Measurements from ENCODE around the gene LINS1.
"Not testable (repeated sequence)": the region's sequence is repeated elsewhere in the genome, so short reads cannot be mapped to it uniquely, and the experiment has no call there.

The LINS1 gene

DNA sequence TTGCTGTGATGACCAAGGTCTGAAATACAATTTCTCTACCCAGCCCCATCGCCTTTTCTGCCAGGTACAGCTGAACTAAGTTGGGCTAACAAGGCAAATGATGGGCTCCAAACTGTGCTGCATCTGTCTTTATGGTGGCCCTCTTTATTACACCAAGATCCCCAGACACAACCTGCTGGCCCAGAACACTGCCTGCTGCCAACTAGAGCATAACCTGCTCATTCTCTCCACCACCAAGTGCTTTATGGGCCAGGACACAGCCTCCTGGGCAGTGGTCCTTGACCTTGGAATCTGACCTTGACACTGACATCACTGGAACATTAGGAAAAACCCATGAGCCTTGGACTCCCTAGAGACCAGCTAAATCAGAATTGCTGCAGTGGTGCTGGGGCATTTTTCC lies 3.3 kb downstream of the LINS1 start:
- no peak for DNase-seq

DNA sequence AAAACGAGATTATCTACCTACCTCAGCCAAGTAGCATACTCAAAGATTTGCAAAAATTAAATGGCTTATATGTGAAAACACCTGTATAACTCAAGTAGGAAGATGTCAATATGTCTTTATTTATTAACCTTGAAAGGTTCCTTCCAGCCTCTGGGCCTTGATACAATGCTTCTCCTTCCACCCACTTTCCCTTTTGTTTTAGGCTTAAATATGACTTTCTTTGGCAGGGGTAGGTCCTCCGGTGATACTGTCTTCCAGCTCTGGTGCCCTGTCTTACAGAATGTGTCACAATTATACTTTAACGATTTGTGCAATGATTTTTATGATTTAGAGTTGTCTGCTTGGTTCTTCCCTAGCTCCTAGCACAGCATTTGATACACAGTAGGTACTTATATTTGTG lies 4.1 kb downstream of the LINS1 start:
- no peak for DNase-seq

DNA sequence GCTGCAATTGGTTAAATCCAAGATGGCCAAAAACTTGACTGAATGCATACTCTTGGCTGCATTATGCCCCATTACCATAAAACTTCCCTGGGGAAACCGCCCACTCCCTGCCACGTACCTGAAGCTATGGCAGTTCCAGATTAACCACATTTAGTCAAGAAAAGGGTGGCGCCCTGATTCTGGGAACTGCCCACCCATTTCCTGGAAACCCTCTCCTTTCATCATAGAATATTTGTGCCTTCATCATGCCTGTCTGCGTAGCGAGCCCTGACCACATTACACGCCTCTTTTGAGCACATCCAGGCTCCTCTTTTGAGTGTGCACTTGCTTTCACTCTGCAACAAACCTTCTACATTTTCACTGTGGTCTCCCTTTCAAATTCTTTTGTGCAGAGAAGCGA lies 5.2 kb downstream of the LINS1 start:
- DNase-seq: no peak

DNA sequence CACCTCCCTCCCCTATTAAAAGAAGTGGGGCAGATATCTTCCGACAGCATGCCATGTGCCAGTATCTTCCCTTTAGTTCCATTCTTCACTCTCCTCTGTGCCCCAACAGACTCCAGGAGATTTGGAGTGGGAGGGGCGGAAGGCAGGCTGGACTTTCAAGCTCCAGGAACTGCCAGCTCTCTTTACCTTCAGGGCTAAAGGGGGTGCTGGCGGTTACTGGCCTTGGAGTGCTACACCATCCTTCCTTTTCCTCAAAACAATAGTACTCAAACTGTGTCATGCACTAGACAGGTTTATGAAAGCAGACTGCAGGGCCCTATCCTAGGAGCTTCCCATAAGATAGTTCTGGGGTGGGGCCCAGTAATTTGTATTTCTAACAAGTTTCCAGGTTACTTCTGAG lies 6.0 kb downstream of the LINS1 start:
- no peak for DNase-seq

DNA sequence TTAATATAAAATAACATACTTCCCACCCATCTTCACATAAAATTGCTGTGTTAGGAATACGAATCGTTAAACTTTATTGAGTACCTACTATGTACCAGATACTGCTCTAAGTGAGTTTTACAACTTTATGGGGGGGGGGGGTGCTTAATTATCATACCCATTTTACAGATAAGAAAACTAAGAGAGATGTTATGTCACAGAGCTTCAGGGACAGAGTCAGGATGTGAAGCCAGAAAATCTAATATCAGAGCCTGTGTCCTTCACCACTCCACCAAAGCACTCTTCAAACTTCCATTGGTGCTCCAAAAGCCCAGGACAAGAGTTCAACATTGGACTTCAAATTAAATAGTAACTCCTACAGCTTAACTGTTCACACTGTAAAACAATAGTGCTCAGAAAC lies 8.6 kb downstream of the LINS1 start:
- no peak for DNase-seq

DNA sequence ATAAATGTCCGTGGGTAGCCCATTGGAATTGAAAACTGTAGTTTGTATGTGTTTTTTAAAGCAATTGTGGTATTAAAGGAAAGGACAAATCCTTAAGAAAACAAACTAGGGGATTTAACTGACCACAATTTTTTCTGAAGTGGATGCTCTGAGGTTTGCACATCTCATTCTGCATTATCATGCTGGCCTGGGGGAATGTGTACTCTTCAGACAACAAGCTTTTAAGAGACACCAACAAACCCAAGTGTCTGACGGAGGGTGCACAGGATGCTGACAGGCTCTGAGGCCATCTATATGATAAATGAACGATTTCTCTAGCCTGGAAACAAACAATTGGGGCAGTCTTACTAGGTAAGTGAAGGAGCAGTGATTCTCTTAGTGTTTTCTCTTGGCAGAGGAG lies 9.1 kb downstream of the LINS1 start:
- DNase-seq: no peak

DNA sequence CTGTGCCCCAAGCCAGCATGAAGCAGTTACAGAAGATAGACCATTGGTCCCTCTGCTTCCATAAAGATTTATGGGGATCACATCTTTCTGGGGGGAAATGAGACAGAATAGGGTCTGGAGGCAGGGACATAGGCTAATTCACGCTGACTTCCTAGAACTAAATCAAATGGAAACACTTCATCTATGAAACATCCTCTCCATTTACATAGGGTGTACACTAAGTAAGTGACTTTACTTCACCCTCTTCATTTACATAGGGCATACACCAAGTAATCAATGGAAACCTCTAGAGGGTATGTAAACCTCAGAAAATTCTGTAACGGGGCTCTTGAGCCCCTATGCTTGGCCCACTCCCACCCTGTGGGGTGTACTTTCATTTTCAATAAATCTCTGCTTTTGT lies 10.1 kb downstream of the LINS1 start:
- DNase-seq: no peak

DNA sequence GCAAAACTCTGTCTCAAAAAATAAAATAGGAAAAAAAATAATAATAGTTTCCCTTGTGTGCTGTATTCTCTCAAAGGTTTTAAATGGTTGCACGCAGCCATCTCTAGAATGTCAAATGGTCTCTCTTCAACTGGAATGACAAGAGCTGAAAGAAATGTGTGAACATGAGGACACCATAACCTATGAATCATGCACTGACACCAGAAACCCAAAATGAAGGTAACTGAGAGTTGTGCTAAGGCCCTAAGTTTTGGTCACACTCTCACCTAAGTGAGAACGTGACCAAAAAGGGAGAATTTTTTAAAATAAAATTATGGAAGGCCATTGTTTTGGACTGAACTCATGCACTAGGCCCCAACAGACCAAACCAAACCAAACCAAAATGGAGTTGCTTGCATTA lies 10.8 kb downstream of the LINS1 start:
- DNase-seq: not testable (repeated sequence)

DNA sequence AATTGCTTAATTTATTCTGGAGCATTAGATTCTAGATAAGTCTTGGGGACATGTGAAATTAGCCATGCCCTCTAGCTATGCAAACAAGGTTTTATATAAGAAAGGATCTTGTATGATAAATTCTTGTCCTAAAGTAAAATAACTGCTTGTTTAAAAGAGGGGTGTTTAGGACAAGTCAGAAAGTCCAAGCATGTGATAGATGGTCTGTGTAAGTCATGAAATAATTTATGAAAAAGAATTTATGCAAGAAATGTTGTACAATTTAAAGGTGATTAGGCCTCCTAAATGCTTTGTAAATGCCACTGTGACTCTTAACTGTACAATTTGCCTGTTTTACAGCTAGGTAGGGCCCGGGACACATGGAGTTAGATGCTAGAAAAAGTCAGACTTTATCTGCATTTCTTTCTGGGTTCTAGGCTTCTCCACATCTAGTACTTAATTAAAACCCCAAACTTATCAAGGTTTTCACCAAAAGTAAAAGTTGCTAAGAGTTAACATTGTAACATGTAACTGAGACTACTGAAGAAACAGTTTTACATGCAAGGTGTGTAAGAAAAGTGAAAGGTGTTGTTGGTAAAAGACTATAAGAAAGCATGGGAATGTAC lies 13.2 kb downstream of the LINS1 start:
- DNase-seq: no peak

DNA sequence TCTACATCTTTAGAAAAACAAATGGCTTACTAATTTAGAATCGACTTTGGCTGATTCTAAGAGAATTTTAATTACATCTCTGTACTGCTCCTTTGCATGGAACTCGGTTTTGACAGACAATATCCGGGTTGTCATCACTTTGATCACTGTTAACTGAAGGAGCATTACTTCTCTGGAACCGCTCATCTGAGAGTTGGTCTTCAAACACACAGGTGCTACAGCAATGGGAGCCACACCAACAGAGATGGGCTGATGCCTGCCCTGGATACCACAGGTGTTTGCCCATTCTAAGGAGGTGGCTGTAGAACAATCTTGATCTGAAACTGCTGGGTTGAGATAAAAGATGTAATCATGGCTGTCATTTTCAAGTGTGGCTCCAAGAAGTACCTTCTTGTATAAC lies 21.6 kb downstream of the LINS1 start:
- no peak for DNase-seq

DNA sequence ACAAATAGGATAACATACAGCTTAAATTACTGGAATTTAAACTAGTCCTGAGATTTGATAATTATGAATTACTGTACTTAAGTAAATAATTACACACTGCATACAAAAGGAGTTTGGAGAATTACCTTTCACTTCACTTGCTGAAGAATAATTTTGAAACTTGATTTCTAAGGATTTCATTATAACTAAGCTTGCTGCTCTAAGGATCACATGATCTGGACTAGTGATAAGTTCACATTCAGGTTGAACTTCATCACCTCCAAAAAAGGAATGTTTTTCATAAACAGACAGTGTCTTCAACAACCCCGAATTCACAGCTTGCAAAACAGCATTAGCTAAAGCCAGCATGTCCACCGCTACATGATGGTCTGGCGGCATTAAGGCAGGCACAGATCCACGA lies 28.5 kb downstream of the LINS1 start:
- no peak for DNase-seq

DNA sequence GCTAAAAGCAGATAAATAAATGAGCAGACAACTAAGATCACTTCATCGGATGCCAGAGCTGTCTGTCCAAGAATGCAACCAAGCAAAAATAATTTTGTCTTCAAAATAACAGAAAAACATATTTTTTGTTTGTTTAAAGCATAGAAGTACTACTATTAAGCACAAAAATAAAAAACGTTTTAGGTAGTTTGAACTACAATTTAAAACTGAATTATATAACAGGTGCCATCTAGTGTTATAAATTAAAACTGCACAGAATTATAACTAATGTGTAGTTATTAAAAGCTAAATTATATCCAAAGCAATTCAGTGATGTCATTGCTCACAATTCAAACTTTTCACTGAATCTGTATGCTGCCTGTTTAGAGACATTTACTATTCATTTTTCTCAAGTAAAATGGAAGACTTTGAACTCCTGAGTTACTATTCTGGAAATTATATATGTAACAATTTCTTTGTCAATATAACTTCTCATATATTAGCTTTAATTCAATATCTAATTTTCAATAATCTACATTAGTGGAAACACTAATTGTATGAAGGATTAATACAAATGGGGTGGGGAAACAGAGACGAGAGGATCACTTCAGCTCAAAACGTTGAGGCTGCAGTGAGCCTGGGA lies 29.5 kb downstream of the LINS1 start:
- DNase-seq: no peak

DNA sequence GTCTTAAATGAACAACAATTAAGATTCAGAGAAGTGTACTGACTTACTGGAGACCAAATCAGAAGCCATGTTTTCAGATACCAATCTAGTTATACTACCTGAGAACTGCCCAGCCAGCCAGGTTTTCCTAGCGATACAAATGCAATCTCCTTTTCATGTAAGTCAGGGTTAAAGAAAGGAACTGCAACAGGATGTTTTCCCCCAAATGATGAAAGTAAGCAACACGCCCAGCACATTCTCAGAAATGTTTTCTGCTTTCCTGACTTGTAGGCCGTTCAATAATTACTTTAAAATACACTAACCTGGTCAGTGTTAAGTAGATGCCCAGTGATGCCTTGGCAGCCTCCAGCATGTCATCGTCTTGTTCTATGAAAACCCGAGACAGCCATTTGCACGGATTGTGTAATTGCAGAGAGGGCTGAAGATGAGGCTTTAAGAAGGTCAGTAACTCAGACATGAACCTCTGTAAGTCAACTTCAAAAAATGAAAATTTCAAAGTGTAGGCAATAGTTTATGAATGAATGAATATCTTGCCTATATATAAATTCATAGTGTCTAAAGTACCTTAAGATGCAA lies 30.3 kb downstream of the LINS1 start:
- DNase-seq: no peak

DNA sequence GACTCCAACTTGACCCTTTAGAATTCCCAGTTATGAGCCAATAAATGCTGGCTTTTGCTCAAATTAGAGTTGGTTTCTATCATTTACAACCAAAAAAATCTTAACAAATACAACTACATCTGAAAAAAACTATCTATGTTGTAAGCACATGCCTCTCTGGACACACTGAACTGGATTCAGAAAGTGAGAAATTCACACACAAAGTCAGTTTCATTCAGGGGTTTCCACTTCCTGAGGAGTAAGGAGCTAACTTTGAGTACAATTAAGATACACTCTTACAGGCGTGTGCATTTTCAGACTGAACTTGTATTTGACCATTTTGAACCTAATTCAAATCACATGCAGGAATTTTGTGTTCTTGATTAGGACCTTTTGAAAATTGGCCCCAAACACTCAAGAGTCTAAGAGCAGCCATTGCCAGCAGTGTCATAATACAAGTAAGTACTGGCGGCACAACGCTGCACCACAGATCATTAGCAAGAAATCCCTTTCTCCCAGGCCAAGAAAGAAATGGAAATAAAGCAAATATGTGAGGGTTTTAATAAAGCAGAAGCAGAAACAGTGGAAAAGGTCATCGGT lies 31.2 kb downstream of the LINS1 start:
- no peak for DNase-seq

DNA sequence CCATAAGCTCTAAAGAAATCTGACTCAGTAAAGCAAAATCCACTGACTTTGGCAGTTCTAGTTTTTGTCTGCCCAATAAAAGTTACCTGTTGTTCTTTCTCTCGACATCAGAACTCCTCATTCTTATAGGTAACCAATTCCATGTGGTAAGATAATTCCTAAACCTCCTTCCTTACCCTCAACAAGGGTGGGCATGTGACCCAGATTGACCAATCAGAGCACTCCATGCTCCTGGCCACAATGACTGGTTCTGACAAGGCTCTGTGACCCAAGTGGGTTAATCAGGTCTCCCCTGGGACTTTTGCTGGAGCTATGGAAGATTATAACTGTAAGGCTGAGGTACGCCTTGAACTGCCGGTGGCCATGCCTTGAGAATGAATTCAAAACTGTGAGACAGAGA lies 31.7 kb downstream of the LINS1 start:
- no peak for DNase-seq

DNA sequence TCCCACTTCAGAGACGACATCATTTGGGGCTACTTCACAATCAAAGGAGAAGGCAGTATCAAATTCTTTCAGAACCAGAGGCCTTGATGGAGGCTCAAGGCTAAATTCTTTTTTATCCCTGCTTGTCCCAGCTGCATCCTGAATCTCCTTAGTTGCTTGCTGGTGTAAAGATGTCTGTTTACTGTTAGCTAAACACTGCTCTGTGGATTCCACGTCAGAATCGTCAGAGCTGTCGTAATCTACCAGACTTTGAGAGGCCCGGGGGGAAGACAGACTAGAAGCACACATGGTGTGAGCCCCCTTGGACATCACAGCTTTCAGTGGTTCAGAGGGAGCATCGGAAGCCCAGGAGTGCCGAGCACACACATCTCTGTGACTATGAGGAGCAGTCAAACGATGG lies 32.6 kb downstream of the LINS1 start:
- DNase-seq: no peak

DNA sequence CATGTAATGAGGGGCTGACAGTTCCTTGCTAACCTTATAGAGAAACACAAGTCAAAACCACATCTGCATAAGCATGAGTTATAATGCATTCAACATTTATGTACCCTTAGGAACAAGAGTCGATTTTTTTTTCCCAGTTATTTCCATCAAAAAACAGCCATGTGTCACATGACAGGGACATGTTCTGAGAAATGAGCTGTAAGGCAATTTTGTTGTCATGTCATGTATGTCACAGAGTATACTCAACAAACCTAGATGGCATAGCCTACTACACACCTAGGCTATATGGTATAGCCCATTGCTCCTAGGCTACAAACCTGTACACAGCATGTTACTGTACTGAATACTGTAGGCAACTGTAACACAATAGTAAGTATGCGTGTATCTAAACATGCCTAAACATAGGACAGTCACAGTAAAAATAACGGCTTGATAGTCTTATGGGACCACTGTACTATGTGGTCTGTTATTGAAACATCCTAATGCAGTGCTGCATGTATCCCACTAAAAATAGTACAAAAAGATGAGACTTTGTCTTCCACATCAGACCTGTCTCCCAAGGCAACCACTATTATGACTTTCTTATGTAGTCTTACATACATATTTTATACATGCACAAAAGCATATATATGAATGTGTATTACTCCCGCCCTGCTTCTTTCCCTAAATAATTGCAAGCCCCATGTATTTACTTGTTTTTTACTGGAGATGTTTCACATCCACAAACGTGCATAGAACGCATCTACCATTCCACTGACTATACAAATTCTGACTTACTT lies 34.9 kb downstream of the LINS1 start:
- no peak for DNase-seq

DNA sequence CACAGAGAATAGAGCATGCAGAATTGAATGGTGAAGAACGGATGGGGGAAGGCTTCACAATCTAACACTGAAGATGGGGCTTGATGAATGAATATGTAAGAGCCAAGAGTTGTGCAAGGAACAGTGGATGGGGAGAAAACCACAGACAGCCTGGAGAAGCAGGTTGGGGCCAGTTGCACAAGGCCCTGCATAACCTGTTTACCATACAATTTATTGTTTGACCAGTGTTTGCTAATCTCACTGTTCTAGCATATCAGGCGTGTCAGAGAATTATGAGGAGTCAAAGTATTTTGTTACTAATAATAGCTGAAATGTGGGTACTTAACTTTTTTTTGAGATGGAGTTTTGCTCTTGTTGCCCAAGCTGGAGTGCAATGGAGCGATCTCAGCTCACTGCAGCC lies 36.4 kb downstream of the LINS1 start:
- DNase-seq: no peak

DNA sequence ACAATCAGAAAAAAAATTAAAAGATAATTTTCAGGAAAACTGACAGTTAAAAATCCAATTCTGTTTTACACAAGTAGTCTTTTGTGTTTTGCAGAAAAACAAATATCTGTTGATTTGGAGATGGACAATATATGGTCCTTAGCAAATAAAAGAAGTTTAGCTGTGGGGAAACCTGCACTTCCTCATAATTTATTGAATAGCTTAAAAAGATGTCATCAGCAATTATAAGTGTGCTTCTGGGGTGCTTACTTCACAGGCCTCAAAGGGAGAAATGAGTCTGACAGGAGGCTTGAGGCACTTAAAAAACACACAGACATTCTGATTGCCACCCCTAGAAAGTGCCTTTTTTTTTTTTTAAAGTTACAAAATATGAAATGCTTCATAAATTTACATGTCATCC lies 41.7 kb downstream of the LINS1 start:
- DNase-seq: no peak

DNA sequence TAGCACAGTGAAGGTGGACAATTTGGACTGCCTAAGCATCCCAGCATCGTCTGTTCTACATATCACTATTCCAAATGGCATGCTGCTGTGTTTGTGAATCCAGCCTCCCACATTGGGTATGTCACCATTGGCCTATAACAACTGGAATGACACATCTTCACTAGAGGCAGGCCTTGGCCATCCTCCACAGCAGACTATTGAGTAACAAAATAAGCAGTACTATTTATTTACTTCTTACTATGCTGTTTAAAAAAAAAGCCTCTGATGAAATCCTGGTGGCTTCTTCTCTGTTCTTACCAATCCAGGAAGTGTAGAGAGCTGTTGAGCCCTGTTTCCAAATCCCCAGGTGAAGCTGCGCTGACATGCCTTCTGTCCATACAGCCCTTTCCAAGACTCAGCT lies 42.7 kb downstream of the LINS1 start:
- DNase-seq: no peak

DNA sequence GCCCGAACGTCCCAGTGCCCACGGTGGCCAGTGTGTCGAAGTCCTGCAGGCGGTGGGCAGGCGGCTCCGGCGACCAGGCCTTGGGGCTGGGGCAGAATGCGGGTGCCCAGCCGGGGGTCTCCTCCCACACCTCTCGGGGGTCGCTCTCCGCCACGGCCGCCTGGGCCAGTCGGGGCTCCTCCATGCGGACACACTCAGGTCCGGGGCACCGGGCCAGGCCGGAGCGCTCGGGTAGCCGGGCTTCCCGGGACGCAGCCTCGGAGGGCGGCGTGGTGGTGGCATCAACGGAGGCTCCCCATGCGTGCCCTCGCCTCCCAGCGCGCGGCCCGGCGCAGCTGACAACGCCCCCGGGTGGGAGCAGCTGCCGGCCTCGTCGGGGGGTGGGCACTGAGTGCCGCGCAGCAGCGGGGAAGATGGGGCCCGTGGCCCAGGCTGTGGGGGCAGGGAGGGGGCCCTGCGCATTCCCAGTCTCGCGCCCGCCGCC lies 43.2 kb downstream of the LINS1 start:
- DNase-seq: no peak

DNA sequence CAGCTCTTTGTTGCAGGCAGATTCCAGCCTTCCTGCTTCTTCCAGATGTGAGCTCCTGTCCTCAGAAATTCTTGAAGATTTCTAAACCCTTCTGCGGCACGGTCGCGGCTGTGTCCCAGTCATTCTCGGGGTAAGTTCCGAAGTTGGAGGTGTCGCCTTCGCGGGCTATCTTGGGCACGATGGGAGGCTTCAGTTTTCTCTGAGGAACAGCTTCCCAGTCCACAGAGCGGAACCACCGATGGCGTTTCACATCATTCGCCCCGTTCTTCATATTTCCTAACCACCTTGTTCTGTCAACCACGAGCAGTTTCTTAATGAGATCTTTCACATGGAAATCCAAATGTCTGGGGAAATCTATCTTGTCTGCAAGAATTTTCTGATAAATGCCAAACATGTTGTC lies 48.5 kb downstream of the LINS1 start:
- no peak for DNase-seq

DNA sequence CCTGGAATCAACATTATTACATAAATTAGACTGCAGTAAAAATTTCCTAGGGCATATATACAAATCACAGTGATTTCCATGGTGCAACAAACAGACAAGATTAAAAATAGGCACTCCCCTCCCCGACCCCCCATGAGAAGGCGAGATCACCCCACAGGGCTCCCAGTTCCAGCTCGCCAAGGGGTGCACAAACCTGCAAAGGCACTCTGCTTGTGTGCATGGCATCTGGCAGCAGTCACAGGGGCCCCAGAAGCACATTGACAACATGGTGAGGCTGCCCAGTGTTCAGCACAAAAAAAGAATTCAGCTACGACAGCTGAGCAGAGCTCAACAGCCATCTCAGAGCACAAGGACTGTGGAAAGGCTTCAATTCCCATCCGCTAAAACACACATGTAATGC lies 54.0 kb downstream of the LINS1 start:
- no peak for DNase-seq

DNA sequence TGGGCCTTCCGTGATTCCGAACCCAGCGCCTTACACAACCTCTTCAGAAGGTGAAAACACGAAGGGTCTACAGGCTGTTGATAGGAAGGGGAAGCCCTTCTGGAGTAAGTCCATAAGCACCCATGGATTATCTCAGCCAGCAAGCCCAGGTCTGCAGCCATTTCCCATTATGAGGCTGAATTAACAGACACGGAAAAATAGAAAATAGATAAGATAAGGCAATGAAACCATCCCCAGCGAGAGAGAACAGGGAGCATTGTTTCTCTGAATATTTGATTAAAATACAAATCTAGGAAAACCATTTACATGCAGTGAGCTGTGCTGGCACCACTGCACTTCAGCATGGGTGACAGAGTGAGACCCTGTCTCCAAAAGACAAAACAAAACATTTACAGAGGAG lies 57.0 kb downstream of the LINS1 start:
- no peak for DNase-seq
